ENCODE results near the gene RFX2.
A peak's percentile ranks its signal among the peaks of the same experiment; 100 is the strongest.

The RFX2 gene

GRCh38 chr19:6020972-6021805 lies 89.1 kb downstream of the RFX2 start:
- Histone ChIP-seq H2AFZ (ENCODE audit: low read length) (no peak overlapping the region), H3K36me3 (replicated peaks in 1 of 2; ENCODE audit: control insufficient read depth in 2 of 2, insufficient read depth in 2 of 2, low read length in 2 of 2) (peaks cover 0 to 27% of the 10 kb centered on the region in 2 donors), H2BK120ac (ENCODE audit: low read depth, low read length) (no peak overlapping the region), H3K23ac (ENCODE audit: low read depth, low read length, poor library complexity) (no peak overlapping the region), H4K91ac (ENCODE audit: low read depth, low read length, poor library complexity) (no peak overlapping the region), H3K4me2 (ENCODE audit: insufficient read depth, low read length, poor library complexity, severe bottlenecking) (no peak overlapping the region), H3K4ac (ENCODE audit: low read length) (no peak overlapping the region), H3K18ac (ENCODE audit: low read length) (no peak overlapping the region), H3K14ac (ENCODE audit: low read length) (no peak overlapping the region), H3K27ac (replicated peaks; ENCODE audit: low read length) (no peak overlapping the region), H2BK15ac (ENCODE audit: low read length) (no peak overlapping the region), H2AK5ac (ENCODE audit: low read depth, low read length) (peak overlapping the region; percentile 4), H2BK12ac (ENCODE audit: low read length) (peak overlapping the region; percentile 7), H3K4me1 (ENCODE audit: control insufficient read depth in 2 of 2, insufficient read depth in 1 of 2, low read depth in 1 of 2, low read length in 2 of 2) (peaks cover 2 to 7% of the 10 kb centered on the region in 2 donors), H4K8ac (ENCODE audit: low read depth, low read length) (no peak overlapping the region), H3K79me1 (ENCODE audit: low read depth, low read length) (no peaks in the 10 kb centered on the region), H2BK5ac (ENCODE audit: low read length) (no peak overlapping the region), H3K27me3 (ENCODE audit: control insufficient read depth in 3 of 3, insufficient read depth in 3 of 3, low read depth in 1 of 3, low read length in 3 of 3) (peaks cover 0 to 3% (median 0%) of the 10 kb centered on the region in 3 experiments), H3K4me3 (ENCODE audit: low read length in 2 of 2) (no peak overlapping the region), H3K9me3 (replicated peaks in 1 of 2; ENCODE audit: control insufficient read depth in 2 of 2, insufficient read depth in 1 of 2, low read depth in 1 of 2, low read length in 2 of 2) (no peaks in the 10 kb centered on the region), H3K9ac (ENCODE audit: low read depth, low read length, poor library complexity) (no peak overlapping the region)
- DNase-seq (ENCODE audit: low spot score): no peak
- WGBS, 2 donors (ENCODE audit: extremely low coverage in 2 of 2, insufficient read length in 2 of 2, insufficient replicate concordance in 1 of 2): no CpG with 5 or more reads among the region's 22 CpGs

DNA sequence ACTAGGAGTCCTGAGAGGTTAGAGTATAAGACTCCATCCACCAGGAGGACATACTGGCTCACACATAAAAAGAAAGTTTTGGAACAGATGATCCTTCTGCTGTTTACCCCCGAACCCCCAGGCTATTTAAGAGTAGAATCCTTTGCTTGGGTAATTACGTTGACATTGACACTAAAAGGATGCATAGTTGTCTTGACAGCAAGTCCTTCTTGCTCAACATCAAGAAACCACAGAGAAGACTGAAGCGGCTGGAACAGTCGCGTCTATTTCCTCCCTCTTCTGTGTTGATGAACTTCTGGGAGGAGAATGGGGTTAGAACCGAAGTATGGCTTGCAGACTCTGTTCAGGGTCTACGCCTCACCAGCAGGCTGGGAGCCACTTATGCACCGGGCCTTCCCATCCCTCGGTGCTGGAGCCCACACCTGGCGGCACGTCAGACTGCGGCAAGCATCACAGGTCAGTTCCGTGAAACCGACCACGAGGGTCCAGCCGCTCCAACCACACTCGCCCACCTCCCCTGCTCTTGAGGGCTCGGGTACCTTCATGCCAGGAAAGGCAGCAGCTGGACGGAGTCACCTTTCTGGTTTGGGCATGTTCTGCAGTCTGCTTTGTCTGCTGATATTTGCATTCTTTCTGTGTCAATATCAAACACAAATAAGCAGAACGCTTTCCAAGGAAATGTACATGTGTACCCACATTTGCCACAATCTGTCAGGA lies 90.0 kb downstream of the RFX2 start:
- Histone ChIP-seq H3K4me3 (ENCODE audit: low read length in 2 of 2) (no peak overlapping the region), H3K18ac (ENCODE audit: low read length) (no peak overlapping the region), H2BK12ac (ENCODE audit: low read length) (no peak overlapping the region), H3K4ac (ENCODE audit: low read length) (no peak overlapping the region), H3K4me2 (ENCODE audit: insufficient read depth, low read length, poor library complexity, severe bottlenecking) (no peak overlapping the region), H3K4me1 (ENCODE audit: control insufficient read depth in 2 of 2, insufficient read depth in 1 of 2, low read depth in 1 of 2, low read length in 2 of 2) (peaks cover 2 to 7% of the 10 kb centered on the region in 2 donors), H3K23ac (ENCODE audit: low read depth, low read length, poor library complexity) (no peak overlapping the region), H3K27me3 (ENCODE audit: control insufficient read depth in 3 of 3, insufficient read depth in 3 of 3, low read depth in 1 of 3, low read length in 3 of 3) (peaks cover 0 to 3% (median 0%) of the 10 kb centered on the region in 3 experiments), H2BK120ac (ENCODE audit: low read depth, low read length) (no peak overlapping the region), H3K36me3 (replicated peaks in 1 of 2; ENCODE audit: control insufficient read depth in 2 of 2, insufficient read depth in 2 of 2, low read length in 2 of 2) (peaks cover 0 to 23% of the 10 kb centered on the region in 2 donors), H2AK5ac (ENCODE audit: low read depth, low read length) (no peak overlapping the region), H3K9me3 (replicated peaks in 1 of 2; ENCODE audit: control insufficient read depth in 2 of 2, insufficient read depth in 1 of 2, low read depth in 1 of 2, low read length in 2 of 2) (no peaks in the 10 kb centered on the region), H2BK5ac (ENCODE audit: low read length) (no peak overlapping the region), H3K27ac (replicated peaks; ENCODE audit: low read length) (no peak overlapping the region), H4K8ac (ENCODE audit: low read depth, low read length) (no peak overlapping the region), H3K79me1 (ENCODE audit: low read depth, low read length) (no peaks in the 10 kb centered on the region), H3K14ac (ENCODE audit: low read length) (no peak overlapping the region), H3K9ac (ENCODE audit: low read depth, low read length, poor library complexity) (no peak overlapping the region), H2AFZ (ENCODE audit: low read length) (no peak overlapping the region), H2BK15ac (ENCODE audit: low read length) (no peak overlapping the region), H4K91ac (ENCODE audit: low read depth, low read length, poor library complexity) (no peak overlapping the region)
- no CpG with 5 or more reads among the region's 20 CpGs for WGBS, 2 donors (ENCODE audit: extremely low coverage in 2 of 2, insufficient read length in 2 of 2, insufficient replicate concordance in 1 of 2)
- no peak for DNase-seq (ENCODE audit: low spot score)

GRCh38 chr19:6018786-6019185 lies 91.5 kb downstream of the RFX2 start:
- peaks cover 0 to 3% (median 0%) of the 10 kb centered on the region in 3 experiments for H3K27me3 ChIP-seq (ENCODE audit: control insufficient read depth in 3 of 3, insufficient read depth in 3 of 3, low read depth in 1 of 3, low read length in 3 of 3)
- peak overlapping the region; percentile 57 for H3K23ac ChIP-seq (ENCODE audit: low read depth, low read length, poor library complexity)
- no peak overlapping the region for H2BK12ac ChIP-seq (ENCODE audit: low read length)
- H2BK15ac ChIP-seq (ENCODE audit: low read length): no peak overlapping the region
- no peak overlapping the region for H2AK5ac ChIP-seq (ENCODE audit: low read depth, low read length)
- no peak overlapping the region for H4K8ac ChIP-seq (ENCODE audit: low read depth, low read length)
- H4K91ac ChIP-seq (ENCODE audit: low read depth, low read length, poor library complexity): no peak overlapping the region
- WGBS, 2 donors (ENCODE audit: extremely low coverage in 2 of 2, insufficient read length in 2 of 2, insufficient replicate concordance in 1 of 2): no CpG with 5 or more reads among the region's 10 CpGs
- no peak overlapping the region for H2BK120ac ChIP-seq (ENCODE audit: low read depth, low read length)
- H3K9ac ChIP-seq (ENCODE audit: low read depth, low read length, poor library complexity): no peak overlapping the region
- peaks cover 0 to 14% of the 10 kb centered on the region in 2 donors for H3K36me3 ChIP-seq (replicated peaks in 1 of 2; ENCODE audit: control insufficient read depth in 2 of 2, insufficient read depth in 2 of 2, low read length in 2 of 2)
- H3K18ac ChIP-seq (ENCODE audit: low read length): no peak overlapping the region
- no peak overlapping the region for H3K27ac ChIP-seq (replicated peaks; ENCODE audit: low read length)
- H3K79me1 ChIP-seq (ENCODE audit: low read depth, low read length): no peaks in the 10 kb centered on the region
- H3K9me3 ChIP-seq (replicated peaks in 1 of 2; ENCODE audit: control insufficient read depth in 2 of 2, insufficient read depth in 1 of 2, low read depth in 1 of 2, low read length in 2 of 2): no peaks in the 10 kb centered on the region
- H2AFZ ChIP-seq (ENCODE audit: low read length): no peak overlapping the region
- DNase-seq (ENCODE audit: low spot score): no peak
- H3K4me2 ChIP-seq (ENCODE audit: insufficient read depth, low read length, poor library complexity, severe bottlenecking): no peak overlapping the region
- H3K4me3 ChIP-seq (ENCODE audit: low read length in 2 of 2): no peak overlapping the region
- peaks cover 4 to 7% of the 10 kb centered on the region in 2 donors for H3K4me1 ChIP-seq (ENCODE audit: control insufficient read depth in 2 of 2, insufficient read depth in 1 of 2, low read depth in 1 of 2, low read length in 2 of 2)
- H3K14ac ChIP-seq (ENCODE audit: low read length): no peak overlapping the region
- no peak overlapping the region for H3K4ac ChIP-seq (ENCODE audit: low read length)
- no peak overlapping the region for H2BK5ac ChIP-seq (ENCODE audit: low read length)

- Histone ChIP-seq H4K8ac (ENCODE audit: low read depth, low read length) (no peak overlapping the region), H3K23ac (ENCODE audit: low read depth, low read length, poor library complexity) (no peak overlapping the region), H3K4ac (ENCODE audit: low read length) (no peak overlapping the region), H3K79me1 (ENCODE audit: low read depth, low read length) (no peaks in the 10 kb centered on the region), H2BK5ac (ENCODE audit: low read length) (no peak overlapping the region), H3K4me1 (ENCODE audit: control insufficient read depth in 2 of 2, insufficient read depth in 1 of 2, low read depth in 1 of 2, low read length in 2 of 2) (peaks cover 9 to 10% of the 10 kb centered on the region in 2 donors), H3K9me3 (replicated peaks in 1 of 2; ENCODE audit: control insufficient read depth in 2 of 2, insufficient read depth in 1 of 2, low read depth in 1 of 2, low read length in 2 of 2) (no peaks in the 10 kb centered on the region), H3K27ac (replicated peaks; ENCODE audit: low read length) (no peak overlapping the region), H3K4me2 (ENCODE audit: insufficient read depth, low read length, poor library complexity, severe bottlenecking) (no peak overlapping the region), H3K36me3 (replicated peaks in 1 of 2; ENCODE audit: control insufficient read depth in 2 of 2, insufficient read depth in 2 of 2, low read length in 2 of 2) (peaks cover 0 to 14% of the 10 kb centered on the region in 2 donors), H2AK5ac (ENCODE audit: low read depth, low read length) (no peak overlapping the region), H4K91ac (ENCODE audit: low read depth, low read length, poor library complexity) (no peak overlapping the region), H3K9ac (ENCODE audit: low read depth, low read length, poor library complexity) (no peak overlapping the region), H3K18ac (ENCODE audit: low read length) (peak overlapping the region; percentile 16), H3K27me3 (ENCODE audit: control insufficient read depth in 3 of 3, insufficient read depth in 3 of 3, low read depth in 1 of 3, low read length in 3 of 3) (no peaks in the 10 kb centered on the region), H3K4me3 (ENCODE audit: low read length in 2 of 2) (no peak overlapping the region), H3K14ac (ENCODE audit: low read length) (no peak overlapping the region), H2BK15ac (ENCODE audit: low read length) (no peak overlapping the region), H2AFZ (ENCODE audit: low read length) (no peak overlapping the region), H2BK120ac (ENCODE audit: low read depth, low read length) (no peak overlapping the region), H2BK12ac (ENCODE audit: low read length) (no peak overlapping the region)
- no peak for DNase-seq (ENCODE audit: low spot score)
- no CpG with 5 or more reads among the region's 11 CpGs for whole genome bisulfite sequencing, 2 donors (ENCODE audit: extremely low coverage in 2 of 2, insufficient read length in 2 of 2, insufficient replicate concordance in 1 of 2)
These were observed 92.7 kb downstream of the RFX2 start for GRCh38 chr19:6017576-6017975.
